ENCODE data around the gene RIT2. TPM values are rescaled to one million over a fixed set of nuclear protein-coding genes. Genes with fewer than 3 reads are reported as not detected.

Gene RIT2
- total RNA-seq, 1 experiment from 2014 or later, result 0.17 TPM

GRCh38 chr18:43122955-43123354 lies 7.5 kb upstream of the RIT2 start:
- H3K4me3 ChIP-seq (ENCODE audit: insufficient read depth, low read depth, low read length), result no peak overlapping the region
- no peaks in the 10 kb centered on the region for H3K27me3 ChIP-seq (ENCODE audit: control insufficient read depth, insufficient read depth, low read length)
- no peaks in the 10 kb centered on the region for H3K36me3 ChIP-seq (replicated peaks; ENCODE audit: control insufficient read depth, insufficient read depth, low read length)
- DNase-seq, result no peak

- H3K27me3 ChIP-seq (ENCODE audit: control insufficient read depth, insufficient read depth, low read length), result no peaks in the 10 kb centered on the region
Measured at GRCh38 chr18:43116699-43117294, 1.3 kb upstream of the RIT2 start.

GRCh38 chr18:43113220-43113895 lies 2.1 kb downstream of the RIT2 start:
- Histone ChIP-seq H3K27me3 (ENCODE audit: control insufficient read depth, insufficient read depth, low read length) (no peaks in the 10 kb centered on the region), H3K4me3 (ENCODE audit: insufficient read depth, low read depth, low read length) (no peak overlapping the region), H3K36me3 (replicated peaks; ENCODE audit: control insufficient read depth, insufficient read depth, low read length) (no peaks in the 10 kb centered on the region)
- no peak for DNase-seq

More at GRCh38 chr18:43116699-43117294, 1.3 kb upstream of the RIT2 start:
- H3K36me3 ChIP-seq (replicated peaks; ENCODE audit: control insufficient read depth, insufficient read depth, low read length), result no peaks in the 10 kb centered on the region
- no peak overlapping the region for H3K4me3 ChIP-seq (ENCODE audit: insufficient read depth, low read depth, low read length)
- no peak for DNase-seq

- DNase-seq, result no peak
- H3K36me3 ChIP-seq (replicated peaks; ENCODE audit: control insufficient read depth, insufficient read depth, low read length), result no peaks in the 10 kb centered on the region
- H3K4me3 ChIP-seq (ENCODE audit: insufficient read depth, low read depth, low read length), result no peak overlapping the region
- H3K27me3 ChIP-seq (ENCODE audit: control insufficient read depth, insufficient read depth, low read length), result no peaks in the 10 kb centered on the region
Measured at GRCh38 chr18:43108882-43109281, 6.6 kb downstream of the RIT2 start.

- Histone ChIP-seq H3K27me3 (ENCODE audit: control insufficient read depth, insufficient read depth, low read length) (no peaks in the 10 kb centered on the region), H3K36me3 (replicated peaks; ENCODE audit: control insufficient read depth, insufficient read depth, low read length) (no peaks in the 10 kb centered on the region), H3K4me3 (ENCODE audit: insufficient read depth, low read depth, low read length) (no peak overlapping the region)
- DNase-seq, result no peak
Measured at GRCh38 chr18:43108469-43108868, 7.0 kb downstream of the RIT2 start.

GRCh38 chr18:43093646-43094045 lies 21.8 kb downstream of the RIT2 start:
- no peak for DNase-seq
- no peaks in the 10 kb centered on the region for H3K27me3 ChIP-seq (ENCODE audit: control insufficient read depth, insufficient read depth, low read length)
- no peak overlapping the region for H3K4me3 ChIP-seq (ENCODE audit: insufficient read depth, low read depth, low read length)
- H3K36me3 ChIP-seq (replicated peaks; ENCODE audit: control insufficient read depth, insufficient read depth, low read length), result no peaks in the 10 kb centered on the region

- DNase-seq, result no peak
- no peaks in the 10 kb centered on the region for H3K36me3 ChIP-seq (replicated peaks; ENCODE audit: control insufficient read depth, insufficient read depth, low read length)
- H3K27me3 ChIP-seq (ENCODE audit: control insufficient read depth, insufficient read depth, low read length), result no peaks in the 10 kb centered on the region
- no peak overlapping the region for H3K4me3 ChIP-seq (ENCODE audit: insufficient read depth, low read depth, low read length)
Measured at GRCh38 chr18:43092539-43092938, 22.9 kb downstream of the RIT2 start.

- no peaks in the 10 kb centered on the region for H3K36me3 ChIP-seq (replicated peaks; ENCODE audit: control insufficient read depth, insufficient read depth, low read length)
- no peaks in the 10 kb centered on the region for H3K27me3 ChIP-seq (ENCODE audit: control insufficient read depth, insufficient read depth, low read length)
- H3K4me3 ChIP-seq (ENCODE audit: insufficient read depth, low read depth, low read length), result no peak overlapping the region
- no peak for DNase-seq
Measured at GRCh38 chr18:43081396-43081795, 34.1 kb downstream of the RIT2 start.

- H3K27me3 ChIP-seq (ENCODE audit: control insufficient read depth, insufficient read depth, low read length), result no peaks in the 10 kb centered on the region
- no peaks in the 10 kb centered on the region for H3K36me3 ChIP-seq (replicated peaks; ENCODE audit: control insufficient read depth, insufficient read depth, low read length)
- no peak overlapping the region for H3K4me3 ChIP-seq (ENCODE audit: insufficient read depth, low read depth, low read length)
- DNase-seq, result no peak
Measured at GRCh38 chr18:43080671-43081070, 34.8 kb downstream of the RIT2 start.

- DNase-seq, result no peak
- H3K36me3 ChIP-seq (replicated peaks; ENCODE audit: control insufficient read depth, insufficient read depth, low read length), result no peaks in the 10 kb centered on the region
- H3K4me3 ChIP-seq (ENCODE audit: insufficient read depth, low read depth, low read length), result no peak overlapping the region
- H3K27me3 ChIP-seq (ENCODE audit: control insufficient read depth, insufficient read depth, low read length), result no peaks in the 10 kb centered on the region
Measured at GRCh38 chr18:43079422-43079821, 36.1 kb downstream of the RIT2 start.

GRCh38 chr18:43078478-43079092 lies 36.9 kb downstream of the RIT2 start:
- no peak overlapping the region for H3K4me3 ChIP-seq (ENCODE audit: insufficient read depth, low read depth, low read length)
- no peaks in the 10 kb centered on the region for H3K27me3 ChIP-seq (ENCODE audit: control insufficient read depth, insufficient read depth, low read length)
- no peaks in the 10 kb centered on the region for H3K36me3 ChIP-seq (replicated peaks; ENCODE audit: control insufficient read depth, insufficient read depth, low read length)
- DNase-seq, result no peak

GRCh38 chr18:43077510-43078308 lies 37.8 kb downstream of the RIT2 start:
- DNase-seq, result no peak

GRCh38 chr18:43073771-43074170 lies 41.7 kb downstream of the RIT2 start:
- Histone ChIP-seq H3K4me3 (ENCODE audit: insufficient read depth, low read depth, low read length) (no peak overlapping the region), H3K27me3 (ENCODE audit: control insufficient read depth, insufficient read depth, low read length) (no peaks in the 10 kb centered on the region), H3K36me3 (replicated peaks; ENCODE audit: control insufficient read depth, insufficient read depth, low read length) (no peaks in the 10 kb centered on the region)
- no peak for DNase-seq

More at GRCh38 chr18:43077510-43078308, 37.8 kb downstream of the RIT2 start:
- Histone ChIP-seq H3K36me3 (replicated peaks; ENCODE audit: control insufficient read depth, insufficient read depth, low read length) (no peaks in the 10 kb centered on the region), H3K4me3 (ENCODE audit: insufficient read depth, low read depth, low read length) (no peak overlapping the region), H3K27me3 (ENCODE audit: control insufficient read depth, insufficient read depth, low read length) (no peaks in the 10 kb centered on the region)

GRCh38 chr18:43068781-43069180 lies 46.7 kb downstream of the RIT2 start:
- Histone ChIP-seq H3K36me3 (replicated peaks; ENCODE audit: control insufficient read depth, insufficient read depth, low read length) (no peaks in the 10 kb centered on the region), H3K27me3 (ENCODE audit: control insufficient read depth, insufficient read depth, low read length) (no peaks in the 10 kb centered on the region), H3K4me3 (ENCODE audit: insufficient read depth, low read depth, low read length) (no peak overlapping the region)
- no peak for DNase-seq
